ENCODE measurements around the gene TLL2.

DNA sequence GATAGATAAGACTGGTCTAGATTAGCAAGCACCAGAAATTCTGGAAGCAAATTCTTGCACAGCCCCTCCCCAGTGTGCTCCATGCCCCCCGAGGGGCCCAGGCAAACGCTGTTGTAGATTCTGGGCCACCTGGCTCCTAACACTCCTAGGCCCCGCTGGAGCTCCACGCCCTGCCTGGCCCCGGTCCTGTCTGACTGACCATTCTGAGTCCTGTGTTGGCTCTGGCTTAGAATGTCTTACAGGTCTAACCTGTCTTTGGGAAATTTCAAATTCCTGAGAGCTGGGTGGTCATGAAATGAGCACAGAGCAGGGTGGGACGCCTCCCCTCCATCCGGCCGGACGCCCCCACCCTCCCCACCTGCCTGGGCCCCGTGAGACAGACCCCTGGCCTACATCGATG is 142.4 kb downstream of the TLL2 start:
- TF ChIP-seq TAF1 (IDR thresholded peaks at IDR 0.05; ENCODE audit: low read depth, low read length), result no peak
- no peak for TF ChIP-seq POLR2A (IDR thresholded peaks at IDR 0.05; ENCODE audit: low read depth, low read length)
- TF ChIP-seq POU2F2 (IDR thresholded peaks at IDR 0.05; ENCODE audit: low read depth, low read length), result no peak
- no peak for TF ChIP-seq POLR2AphosphoS5 (IDR thresholded peaks at IDR 0.05; ENCODE audit: low read depth, low read length)
- TF ChIP-seq PAX5 (IDR thresholded peaks at IDR 0.05; ENCODE audit: insufficient read depth, low read length, severe bottlenecking), result no peak
